WTC11 (cell line): ENCODE measurements around the gene ABHD17C. TPM values are rescaled to one million over a fixed set of nuclear protein-coding genes. Genes with fewer than 3 reads are reported as not detected.

ENCODE experiments used
- ATAC-seq: fragments of 200-7000 bp; cut with Tn5 transposase; 2 replicates; pipeline ENCODE4 v1.10.0; 2021; ENCODE audit warnings: mild to moderate bottlenecking, moderate library complexity
- Bru-seq: library from RNA; stranded (reverse); fragments of 400-500 nt; gene quantifications from one replicate; lab custom pipeline; 2021; lab: Mats Ljungman, UMichigan
- CTCF ChIA-PET: fragments of 300-600 bp; sonication (Branson Sonifier 250); formaldehyde crosslinking; loops from one replicate; lab custom pipeline; 2021; ENCODE audit warnings: antibody characterized with exemption; lab: Charles Lee
- POLR2A ChIA-PET: fragments of 350-600 bp; sonication (Branson Sonifier 250); formaldehyde crosslinking; loops from one replicate; lab custom pipeline; 2021; ENCODE audit warnings: antibody characterized with exemption; lab: Charles Lee
- DNase-seq: peaks from one replicate; pipeline ENCODE4 v3.0.0; 2021; ENCODE audit warnings: low spot score
- H3K27ac Mint-ChIP-seq: 2 replicates; pipeline ENCODE4 v1.8.0; 2021; ENCODE audit warnings: mixed read lengths
- H3K27me3 Mint-ChIP-seq: 2 replicates; pipeline ENCODE4 v1.8.0; 2021; ENCODE audit warnings: low read depth, mild to moderate bottlenecking, moderate library complexity, mixed read lengths
- H3K36me3 Mint-ChIP-seq: 2 replicates; pipeline ENCODE4 v1.8.0; 2021; ENCODE audit warnings: mixed read lengths
- H3K4me1 Mint-ChIP-seq: 2 replicates; pipeline ENCODE4 v1.8.0; 2022; ENCODE audit warnings: mixed read lengths
- H3K4me3 Mint-ChIP-seq: 2 replicates; pipeline ENCODE4 v1.8.0; 2021; ENCODE audit warnings: mild to moderate bottlenecking, moderate library complexity, mixed read lengths
- H3K9me3 Mint-ChIP-seq: 2 replicates; pipeline ENCODE4 v1.8.0; 2021; ENCODE audit warnings: mixed read lengths
- CBFB ChIP-seq: sonication (generic); formaldehyde crosslinking; IDR thresholded peaks from 2 replicates; pipeline ENCODE4 v1.8.1; 2022; ENCODE audit warnings: mild to moderate bottlenecking, low read depth, missing genetic modification reagents
- CREB1 ChIP-seq: sonication (generic); formaldehyde crosslinking; IDR thresholded peaks from 2 replicates; pipeline ENCODE4 v1.8.0; 2023; ENCODE audit warnings: mild to moderate bottlenecking, missing genetic modification reagents
- E2F1 ChIP-seq: sonication (generic); formaldehyde crosslinking; IDR thresholded peaks from 2 replicates; pipeline ENCODE4 v1.8.0; 2022; ENCODE audit warnings: mild to moderate bottlenecking, missing genetic modification reagents
- FOXK1 ChIP-seq: sonication (generic); formaldehyde crosslinking; IDR thresholded peaks from 2 replicates; pipeline ENCODE4 v1.8.0; 2022; ENCODE audit warnings: mild to moderate bottlenecking, moderate library complexity, missing genetic modification reagents
- FOXP1 ChIP-seq: sonication (generic); formaldehyde crosslinking; IDR thresholded peaks from 2 replicates; pipeline ENCODE4 v1.8.0; 2022; ENCODE audit warnings: missing genetic modification reagents, mild to moderate bottlenecking, moderate library complexity, borderline replicate concordance
- JAZF1 ChIP-seq: fragments of 250-450 bp; sonication (Bioruptor Pico); IDR thresholded peaks from 2 replicates; pipeline ENCODE4 v1.9.0; 2021; ENCODE audit warnings: moderate library complexity, mild to moderate bottlenecking, inconsistent platforms
- NR2C2 ChIP-seq: sonication (generic); formaldehyde crosslinking; IDR thresholded peaks from 2 replicates; pipeline ENCODE4 v1.8.0; 2022; ENCODE audit warnings: mild to moderate bottlenecking, missing genetic modification reagents
- PRRX2 ChIP-seq: fragments of 250-450 bp; sonication (Bioruptor Pico); IDR thresholded peaks from 2 replicates; pipeline ENCODE4 v1.8.0; 2021; ENCODE audit warnings: mild to moderate bottlenecking
- RORB ChIP-seq: fragments of 250-450 bp; sonication (Bioruptor Pico); IDR thresholded peaks from 2 replicates; pipeline ENCODE4 v1.9.0; 2021; ENCODE audit warnings: mild to moderate bottlenecking
- SP1 ChIP-seq: sonication (generic); formaldehyde crosslinking; conservative IDR thresholded peaks from 2 replicates; pipeline ENCODE4 v1.8.1; 2022; ENCODE audit warnings: missing genetic modification reagents
- TEAD4 ChIP-seq: sonication (generic); formaldehyde crosslinking; IDR thresholded peaks from 2 replicates; pipeline ENCODE4 v1.8.0; 2022; ENCODE audit warnings: mild to moderate bottlenecking, missing genetic modification reagents
- TP53 ChIP-seq: sonication (generic); formaldehyde crosslinking; IDR thresholded peaks from 2 replicates; pipeline ENCODE4 v1.8.1; 2023; ENCODE audit warnings: mild to moderate bottlenecking, missing genetic modification reagents
- USF1 ChIP-seq: sonication (generic); formaldehyde crosslinking; IDR thresholded peaks from 2 replicates; pipeline ENCODE4 v1.8.0; 2022; ENCODE audit warnings: mild to moderate bottlenecking, missing genetic modification reagents
- ZBTB21 ChIP-seq: sonication (generic); formaldehyde crosslinking; IDR thresholded peaks from 2 replicates; pipeline ENCODE4 v1.8.1; 2023; ENCODE audit warnings: mild to moderate bottlenecking, missing genetic modification reagents, borderline replicate concordance
- ZMAT4 ChIP-seq: fragments of 250-450 bp; sonication (Bioruptor Pico); IDR thresholded peaks from 2 replicates; pipeline ENCODE4 v1.9.0; 2021; ENCODE audit warnings: mild to moderate bottlenecking
- ZNF396 ChIP-seq: fragments of 250-450 bp; sonication (Bioruptor Pico); IDR thresholded peaks from 2 replicates; pipeline ENCODE4 v1.8.0; 2021; ENCODE audit warnings: mild to moderate bottlenecking, moderate library complexity, borderline replicate concordance
- long read RNA-seq, 3 experiments: library from RNA in 1 of 3; library from capped mRNA in 1 of 3; library from polyadenylated mRNA in 1 of 3; unstranded in 2 of 3; stranded (forward) in 1 of 3; transcript quantifications; one replicate each; pipeline ENCODE4 v2.0.0, GENCODE V29; 2021
- total RNA-seq: library from RNA; stranded (reverse); gene quantifications from 3 replicates; pipeline ENCODE4 v1.2.3, GENCODE V29; 2021
- TF ChIP-seq, protein P1 (sequence below): sonication (generic); formaldehyde crosslinking; IDR thresholded peaks from 2 replicates; pipeline ENCODE4 v1.8.0; 2022; ENCODE audit warnings: mild to moderate bottlenecking, missing genetic modification reagents
- TF ChIP-seq, protein P2 (sequence below): sonication (generic); formaldehyde crosslinking; IDR thresholded peaks from 2 replicates; pipeline ENCODE4 v1.8.0; 2023; ENCODE audit warnings: mild to moderate bottlenecking, missing genetic modification reagents
- TF ChIP-seq, protein P3 (sequence below): fragments of 250-450 bp; sonication (Bioruptor Pico); IDR thresholded peaks from 2 replicates; pipeline ENCODE4 v2.1.2; 2022; ENCODE audit warnings: mild to moderate bottlenecking, moderate library complexity
- TF ChIP-seq, protein P4 (sequence below): sonication (generic); formaldehyde crosslinking; IDR thresholded peaks from 2 replicates; pipeline ENCODE4 v1.8.0; 2023; ENCODE audit warnings: missing genetic modification reagents, mild to moderate bottlenecking, borderline replicate concordance

Gene ABHD17C
- total RNA-seq (23.6 to 29.0 TPM (median 23.6 TPM) in 3 replicates), Bru-seq, nascent RNA (percentile 65 among the genes with signal in this experiment)
- long read RNA-seq, experiment 1, transcript ABHD17C-201 (3 exons, 2,368 nt): major isoform, 199 of 205 reads
- long read RNA-seq, experiment 1, partial matches to known transcripts: 0 of 205 reads
- long read RNA-seq, experiment 1, other reads (novel, unspliced or antisense): 5 of 205 reads
- long read RNA-seq, experiment 2, transcript ABHD17C-201 (3 exons, 2,368 nt): major isoform, 38 of 50 reads
- long read RNA-seq, experiment 2, partial matches to known transcripts: 9 of 50 reads
- long read RNA-seq, experiment 2, other reads (novel, unspliced or antisense): 3 of 50 reads
- long read RNA-seq, experiment 3, partial matches to known transcripts: 0 of 1 reads
- long read RNA-seq, experiment 3, other reads (novel, unspliced or antisense): 0 of 1 reads

- H3K4me3 Mint-ChIP-seq: peak within 1 kb of the TSS; percentile 82
- peaks cover 29% of the 10 kb centered on the region for H3K4me1 Mint-ChIP-seq
- POLR2A ChIA-PET: interaction anchor here (0.5 to 1.3 kb wide), 3 partner anchors 10 to 305 kb away, joined by 3 read pairs; partner anchors contain the start of gene TLNRD1
- H3K27me3 Mint-ChIP-seq: peaks cover 25% of the 10 kb centered on the region
- CTCF ChIA-PET: interaction anchor here (0.5 to 4.1 kb wide), 10 partner anchors 34 to 570 kb away, joined by 3 to 26 read pairs (median 4); partner anchors contain the start of gene CEMIP
- H3K36me3 Mint-ChIP-seq: peaks cover 7% of the 10 kb centered on the region
- no peak within 1 kb of the TSS for H3K27ac Mint-ChIP-seq
- H3K9me3 Mint-ChIP-seq: no peaks in the 10 kb centered on the region
- TF ChIP-seq, protein P1, sequence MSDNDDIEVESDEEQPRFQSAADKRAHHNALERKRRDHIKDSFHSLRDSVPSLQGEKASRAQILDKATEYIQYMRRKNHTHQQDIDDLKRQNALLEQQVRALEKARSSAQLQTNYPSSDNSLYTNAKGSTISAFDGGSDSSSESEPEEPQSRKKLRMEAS: peak; percentile 81
- TF ChIP-seq ZMAT4 (CRISPR knock-in tag) (no peak), RORB (CRISPR knock-in tag) (no peak), CREB1 (no peak), TP53 (CRISPR knock-in tag) (0 out of 2 replicates have a peak, but pooled peaks have one; percentile 57), PRRX2 (CRISPR knock-in tag) (no peak), SP1 (peak; percentile 62; the same call in 1 of the 2 replicates), E2F1 (CRISPR knock-in tag) (peak; percentile 77; the same call in 1 of the 2 replicates), FOXP1 (CRISPR knock-in tag) (peak; percentile 65; the same call in 1 of the 2 replicates), CBFB (CRISPR knock-in tag) (peak; percentile 22; the same call in 1 of the 2 replicates), FOXK1 (CRISPR knock-in tag) (0 out of 2 replicates have a peak, but pooled peaks have one; percentile 21), NR2C2 (CRISPR knock-in tag) (0 out of 2 replicates have a peak, but pooled peaks have one; percentile 42), USF1 (no peak), ZNF396 (CRISPR knock-in tag) (no peak), TEAD4 (CRISPR knock-in tag) (peak; percentile 22; the same call in 1 of the 2 replicates), ZBTB21 (CRISPR knock-in tag) (0 out of 2 replicates have a peak, but pooled peaks have one; percentile 32), JAZF1 (CRISPR knock-in tag) (no peak)
- TF ChIP-seq, protein P2, sequence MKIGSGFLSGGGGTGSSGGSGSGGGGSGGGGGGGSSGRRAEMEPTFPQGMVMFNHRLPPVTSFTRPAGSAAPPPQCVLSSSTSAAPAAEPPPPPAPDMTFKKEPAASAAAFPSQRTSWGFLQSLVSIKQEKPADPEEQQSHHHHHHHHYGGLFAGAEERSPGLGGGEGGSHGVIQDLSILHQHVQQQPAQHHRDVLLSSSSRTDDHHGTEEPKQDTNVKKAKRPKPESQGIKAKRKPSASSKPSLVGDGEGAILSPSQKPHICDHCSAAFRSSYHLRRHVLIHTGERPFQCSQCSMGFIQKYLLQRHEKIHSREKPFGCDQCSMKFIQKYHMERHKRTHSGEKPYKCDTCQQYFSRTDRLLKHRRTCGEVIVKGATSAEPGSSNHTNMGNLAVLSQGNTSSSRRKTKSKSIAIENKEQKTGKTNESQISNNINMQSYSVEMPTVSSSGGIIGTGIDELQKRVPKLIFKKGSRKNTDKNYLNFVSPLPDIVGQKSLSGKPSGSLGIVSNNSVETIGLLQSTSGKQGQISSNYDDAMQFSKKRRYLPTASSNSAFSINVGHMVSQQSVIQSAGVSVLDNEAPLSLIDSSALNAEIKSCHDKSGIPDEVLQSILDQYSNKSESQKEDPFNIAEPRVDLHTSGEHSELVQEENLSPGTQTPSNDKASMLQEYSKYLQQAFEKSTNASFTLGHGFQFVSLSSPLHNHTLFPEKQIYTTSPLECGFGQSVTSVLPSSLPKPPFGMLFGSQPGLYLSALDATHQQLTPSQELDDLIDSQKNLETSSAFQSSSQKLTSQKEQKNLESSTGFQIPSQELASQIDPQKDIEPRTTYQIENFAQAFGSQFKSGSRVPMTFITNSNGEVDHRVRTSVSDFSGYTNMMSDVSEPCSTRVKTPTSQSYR (CRISPR knock-in tag): no peak
- TF ChIP-seq, protein P3, sequence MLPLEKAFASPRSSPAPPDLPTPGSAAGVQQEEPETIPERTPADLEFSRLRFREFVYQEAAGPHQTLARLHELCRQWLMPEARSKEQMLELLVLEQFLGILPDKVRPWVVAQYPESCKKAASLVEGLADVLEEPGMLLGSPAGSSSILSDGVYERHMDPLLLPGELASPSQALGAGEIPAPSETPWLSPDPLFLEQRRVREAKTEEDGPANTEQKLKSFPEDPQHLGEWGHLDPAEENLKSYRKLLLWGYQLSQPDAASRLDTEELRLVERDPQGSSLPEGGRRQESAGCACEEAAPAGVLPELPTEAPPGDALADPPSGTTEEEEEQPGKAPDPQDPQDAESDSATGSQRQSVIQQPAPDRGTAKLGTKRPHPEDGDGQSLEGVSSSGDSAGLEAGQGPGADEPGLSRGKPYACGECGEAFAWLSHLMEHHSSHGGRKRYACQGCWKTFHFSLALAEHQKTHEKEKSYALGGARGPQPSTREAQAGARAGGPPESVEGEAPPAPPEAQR (CRISPR knock-in tag): no peak
- TF ChIP-seq, protein P4, sequence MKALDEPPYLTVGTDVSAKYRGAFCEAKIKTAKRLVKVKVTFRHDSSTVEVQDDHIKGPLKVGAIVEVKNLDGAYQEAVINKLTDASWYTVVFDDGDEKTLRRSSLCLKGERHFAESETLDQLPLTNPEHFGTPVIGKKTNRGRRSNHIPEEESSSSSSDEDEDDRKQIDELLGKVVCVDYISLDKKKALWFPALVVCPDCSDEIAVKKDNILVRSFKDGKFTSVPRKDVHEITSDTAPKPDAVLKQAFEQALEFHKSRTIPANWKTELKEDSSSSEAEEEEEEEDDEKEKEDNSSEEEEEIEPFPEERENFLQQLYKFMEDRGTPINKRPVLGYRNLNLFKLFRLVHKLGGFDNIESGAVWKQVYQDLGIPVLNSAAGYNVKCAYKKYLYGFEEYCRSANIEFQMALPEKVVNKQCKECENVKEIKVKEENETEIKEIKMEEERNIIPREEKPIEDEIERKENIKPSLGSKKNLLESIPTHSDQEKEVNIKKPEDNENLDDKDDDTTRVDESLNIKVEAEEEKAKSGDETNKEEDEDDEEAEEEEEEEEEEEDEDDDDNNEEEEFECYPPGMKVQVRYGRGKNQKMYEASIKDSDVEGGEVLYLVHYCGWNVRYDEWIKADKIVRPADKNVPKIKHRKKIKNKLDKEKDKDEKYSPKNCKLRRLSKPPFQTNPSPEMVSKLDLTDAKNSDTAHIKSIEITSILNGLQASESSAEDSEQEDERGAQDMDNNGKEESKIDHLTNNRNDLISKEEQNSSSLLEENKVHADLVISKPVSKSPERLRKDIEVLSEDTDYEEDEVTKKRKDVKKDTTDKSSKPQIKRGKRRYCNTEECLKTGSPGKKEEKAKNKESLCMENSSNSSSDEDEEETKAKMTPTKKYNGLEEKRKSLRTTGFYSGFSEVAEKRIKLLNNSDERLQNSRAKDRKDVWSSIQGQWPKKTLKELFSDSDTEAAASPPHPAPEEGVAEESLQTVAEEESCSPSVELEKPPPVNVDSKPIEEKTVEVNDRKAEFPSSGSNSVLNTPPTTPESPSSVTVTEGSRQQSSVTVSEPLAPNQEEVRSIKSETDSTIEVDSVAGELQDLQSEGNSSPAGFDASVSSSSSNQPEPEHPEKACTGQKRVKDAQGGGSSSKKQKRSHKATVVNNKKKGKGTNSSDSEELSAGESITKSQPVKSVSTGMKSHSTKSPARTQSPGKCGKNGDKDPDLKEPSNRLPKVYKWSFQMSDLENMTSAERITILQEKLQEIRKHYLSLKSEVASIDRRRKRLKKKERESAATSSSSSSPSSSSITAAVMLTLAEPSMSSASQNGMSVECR (CRISPR knock-in tag): peak; percentile 72; the same call in 1 of the 2 replicates
- peak; percentile 70 for ATAC-seq
- peak; percentile 58 for DNase-seq
These were observed at the start of gene ABHD17C for GRCh38 chr15:80695099-80695910. TSS of gene ABHD17C (plus strand) at chr15:80695310. CDS start at chr15:80695430, 120 bp downstream.
